ENCODE results near the gene ESRRA. TPM values are rescaled to one million over a fixed set of nuclear protein-coding genes. Genes with fewer than 3 reads are reported as not detected.

The ESRRA gene
- total RNA-seq, 6 donors from 2014 or later = 42.7 to 109 (median 80.6) TPM

GRCh38 chr11:64331569-64332371 is 26.4 kb downstream of the ESRRA start:
- DNase-seq (peak; percentile 81 to 97), ATAC-seq (ENCODE audit: low FRiP score in 2 of 2) (peak; percentile 89 to 90)
- H3K4me1 ChIP-seq = peaks cover 17 to 33% (median 21%) of the 10 kb centered on the region in 4 donors
- 19 to 25% methylated on average over 13 to 20 of the region's 20 CpGs for WGBS, 2 donors
- H3K36me3 ChIP-seq = no peaks in the 10 kb centered on the region
- no peaks in the 10 kb centered on the region for H3K9me3 ChIP-seq
- H3K4me3 ChIP-seq = no peak overlapping the region
- TF ChIP-seq POLR2AphosphoS5 (IDR thresholded peaks at IDR 0.05) (peak; percentile 51 to 67), POLR2A (IDR thresholded peaks at IDR 0.05) (no peak), CTCF (IDR thresholded peaks at IDR 0.05) (peak; percentile 44 to 84 (median 75))
- H3K27ac ChIP-seq = peak overlapping the region; percentile 54 to 73 (median 66)
- H3K27me3 ChIP-seq = no peaks in the 10 kb centered on the region

GRCh38 chr11:64333556-64333955 is 28.2 kb downstream of the ESRRA start:
- 87 to 95% methylated on average over 8 of the region's 8 CpGs for WGBS, 2 donors
- H3K36me3 ChIP-seq = no peaks in the 10 kb centered on the region
- DNase-seq = no peak
- no peaks in the 10 kb centered on the region for H3K27me3 ChIP-seq
- H3K4me3 ChIP-seq = no peak overlapping the region
- peaks cover 17 to 33% (median 21%) of the 10 kb centered on the region in 4 donors for H3K4me1 ChIP-seq
- no peaks in the 10 kb centered on the region for H3K9me3 ChIP-seq
- no peak for TF ChIP-seq CTCF (IDR thresholded peaks at IDR 0.05)
- TF ChIP-seq POLR2AphosphoS5 (IDR thresholded peaks at IDR 0.05) = no peak
- no peak for ATAC-seq (ENCODE audit: low FRiP score in 2 of 2)
- no peak overlapping the region for H3K27ac ChIP-seq

- ATAC-seq (ENCODE audit: low FRiP score in 2 of 2) = peak; percentile 70 to 85
- 45 to 46% methylated on average over 13 of the region's 13 CpGs for WGBS, 2 donors
- TF ChIP-seq CTCF (IDR thresholded peaks at IDR 0.05) = no peak
- TF ChIP-seq POLR2A (IDR thresholded peaks at IDR 0.05) = no peak
- TF ChIP-seq EP300 (IDR thresholded peaks at IDR 0.05) = peak in 1 of 4 donors; percentile 16
- peak; percentile 50 to 53 for TF ChIP-seq POLR2AphosphoS5 (IDR thresholded peaks at IDR 0.05)
- peaks cover 15 to 27% (median 23%) of the 10 kb centered on the region in 4 donors for H3K4me1 ChIP-seq
- peak overlapping the region in 3 of 4 donors; percentile 41 to 58 (median 42) for H3K27ac ChIP-seq
- no peaks in the 10 kb centered on the region for H3K9me3 ChIP-seq
- no peaks in the 10 kb centered on the region for H3K27me3 ChIP-seq
- DNase-seq = peak; percentile 48 to 91
- H3K4me3 ChIP-seq = no peak overlapping the region
- no peaks in the 10 kb centered on the region for H3K36me3 ChIP-seq
Observed at GRCh38 chr11:64334764-64335735, 29.7 kb downstream of the ESRRA start.

- no peak overlapping the region for H3K4me3 ChIP-seq
- no peaks in the 10 kb centered on the region for H3K27me3 ChIP-seq
- no peaks in the 10 kb centered on the region for H3K9me3 ChIP-seq
- peaks cover 14 to 32% (median 28%) of the 10 kb centered on the region in 4 donors for H3K4me1 ChIP-seq
- ATAC-seq (ENCODE audit: low FRiP score in 2 of 2) (no peak), DNase-seq (no peak)
- H3K27ac ChIP-seq = peak overlapping the region in 2 of 4 donors; percentile 16 to 21
- TF ChIP-seq POLR2AphosphoS5 (IDR thresholded peaks at IDR 0.05) (no peak), CTCF (IDR thresholded peaks at IDR 0.05) (no peak), POLR2A (IDR thresholded peaks at IDR 0.05) (no peak), EP300 (IDR thresholded peaks at IDR 0.05) (no peak)
- 63 to 71% methylated on average over 8 of the region's 8 CpGs for WGBS, 2 donors
- H3K36me3 ChIP-seq = no peaks in the 10 kb centered on the region
Observed at GRCh38 chr11:64337538-64338249, 32.4 kb downstream of the ESRRA start.
